ENCODE results near the gene BICDL1.
A peak's percentile ranks its signal among the peaks of the same experiment; 100 is the strongest.

The BICDL1 gene

DNA sequence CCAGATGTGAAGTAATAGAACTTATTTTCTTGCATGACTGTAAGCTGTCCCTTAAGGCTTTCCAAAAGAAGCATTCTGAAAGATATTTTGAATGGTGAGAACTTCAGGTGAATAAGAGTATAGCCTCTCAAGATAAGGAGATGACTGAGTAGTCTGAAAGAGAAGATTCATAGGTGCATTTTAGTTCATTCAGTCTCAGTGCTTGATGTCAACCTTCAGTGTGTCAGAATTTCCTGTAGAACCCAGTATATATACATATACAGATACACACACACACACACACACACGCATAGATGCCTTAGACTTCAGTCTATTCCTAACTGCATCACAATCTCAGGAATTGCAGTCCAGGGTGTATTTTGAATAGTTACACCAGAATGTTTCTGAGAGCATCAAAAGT, 7.4 kb downstream of the BICDL1 start:
- Mint-ChIP-seq H3K4me3 (no peak overlapping the region), H3K4me1 (no peaks in the 10 kb centered on the region), H3K27me3 (ENCODE audit: low read depth, poor library complexity) (peaks cover 30% of the 10 kb centered on the region), H3K27ac (no peak overlapping the region), H3K9me3 (no peaks in the 10 kb centered on the region), H3K36me3 (ENCODE audit: low read depth) (no peaks in the 10 kb centered on the region)
- DNase-seq, result no peak
- TF ChIP-seq, protein P1, sequence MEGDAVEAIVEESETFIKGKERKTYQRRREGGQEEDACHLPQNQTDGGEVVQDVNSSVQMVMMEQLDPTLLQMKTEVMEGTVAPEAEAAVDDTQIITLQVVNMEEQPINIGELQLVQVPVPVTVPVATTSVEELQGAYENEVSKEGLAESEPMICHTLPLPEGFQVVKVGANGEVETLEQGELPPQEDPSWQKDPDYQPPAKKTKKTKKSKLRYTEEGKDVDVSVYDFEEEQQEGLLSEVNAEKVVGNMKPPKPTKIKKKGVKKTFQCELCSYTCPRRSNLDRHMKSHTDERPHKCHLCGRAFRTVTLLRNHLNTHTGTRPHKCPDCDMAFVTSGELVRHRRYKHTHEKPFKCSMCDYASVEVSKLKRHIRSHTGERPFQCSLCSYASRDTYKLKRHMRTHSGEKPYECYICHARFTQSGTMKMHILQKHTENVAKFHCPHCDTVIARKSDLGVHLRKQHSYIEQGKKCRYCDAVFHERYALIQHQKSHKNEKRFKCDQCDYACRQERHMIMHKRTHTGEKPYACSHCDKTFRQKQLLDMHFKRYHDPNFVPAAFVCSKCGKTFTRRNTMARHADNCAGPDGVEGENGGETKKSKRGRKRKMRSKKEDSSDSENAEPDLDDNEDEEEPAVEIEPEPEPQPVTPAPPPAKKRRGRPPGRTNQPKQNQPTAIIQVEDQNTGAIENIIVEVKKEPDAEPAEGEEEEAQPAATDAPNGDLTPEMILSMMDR (IDR thresholded peaks at IDR 0.05), result no peak

DNA sequence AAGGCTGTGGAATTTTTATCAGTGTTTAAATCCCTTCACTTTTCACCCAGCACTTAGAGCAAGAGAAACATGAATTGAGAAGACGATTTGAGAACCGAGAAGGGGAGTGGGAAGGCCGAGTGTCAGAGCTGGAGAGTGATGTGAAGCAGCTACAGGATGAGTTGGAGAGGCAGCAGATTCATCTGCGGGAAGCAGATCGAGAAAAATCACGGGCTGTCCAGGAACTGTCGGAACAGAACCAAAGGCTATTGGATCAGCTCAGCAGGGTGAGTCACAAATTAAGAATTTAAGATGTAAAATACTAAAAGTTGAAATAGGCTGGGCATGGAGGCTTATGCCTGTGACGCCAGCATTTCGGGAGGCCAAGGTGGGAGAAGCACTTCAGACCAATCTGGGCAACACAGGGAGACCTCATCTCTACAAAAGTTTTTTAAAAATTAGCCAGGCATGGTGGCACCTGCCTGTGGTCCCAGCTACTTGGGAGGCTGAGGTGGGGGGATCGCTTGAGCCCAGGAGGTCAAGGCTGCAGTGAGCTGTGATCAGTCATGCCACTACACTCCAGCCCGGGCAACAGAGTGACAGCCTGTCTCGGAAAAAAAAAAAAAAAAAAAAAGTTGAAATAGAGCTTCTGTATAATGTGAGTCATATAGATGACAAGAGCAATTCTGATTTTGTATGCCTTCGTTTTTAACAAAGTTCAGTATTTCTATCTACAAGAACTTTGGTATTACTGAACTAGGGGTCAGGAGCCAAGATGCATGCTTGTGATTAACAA, 9.6 kb downstream of the BICDL1 start:
- Mint-ChIP-seq H3K4me3 (no peak overlapping the region), H3K4me1 (no peaks in the 10 kb centered on the region), H3K36me3 (ENCODE audit: low read depth) (no peaks in the 10 kb centered on the region), H3K27me3 (ENCODE audit: low read depth, poor library complexity) (peaks cover 11% of the 10 kb centered on the region), H3K9me3 (no peaks in the 10 kb centered on the region), H3K27ac (peak overlapping the region; percentile 7)
- TF ChIP-seq, protein P1 (IDR thresholded peaks at IDR 0.05), result no peak
- no peak for DNase-seq

DNA sequence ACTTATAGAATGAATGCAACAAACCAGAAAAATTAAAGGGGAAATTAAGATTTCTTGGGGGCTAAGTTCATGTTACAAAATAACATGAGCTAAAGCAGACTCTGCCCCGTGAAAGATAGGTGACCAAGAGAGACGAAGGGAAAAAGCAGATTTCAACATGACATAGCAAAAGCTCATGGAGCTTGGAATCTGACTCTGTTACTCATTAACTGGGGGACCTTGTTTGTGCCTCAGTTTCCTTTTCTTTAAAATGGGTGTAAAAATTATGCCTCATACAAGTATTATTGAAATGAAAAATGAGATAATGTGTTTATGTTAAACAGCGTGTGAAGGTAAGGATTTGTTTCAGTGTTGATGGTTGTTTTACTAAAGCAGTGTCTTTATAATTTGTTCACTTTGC, 11.5 kb downstream of the BICDL1 start:
- Mint-ChIP-seq H3K27me3 (ENCODE audit: low read depth, poor library complexity) (peaks cover 7% of the 10 kb centered on the region), H3K9me3 (no peaks in the 10 kb centered on the region)
- TF ChIP-seq, protein P1 (IDR thresholded peaks at IDR 0.05), result no peak

DNA sequence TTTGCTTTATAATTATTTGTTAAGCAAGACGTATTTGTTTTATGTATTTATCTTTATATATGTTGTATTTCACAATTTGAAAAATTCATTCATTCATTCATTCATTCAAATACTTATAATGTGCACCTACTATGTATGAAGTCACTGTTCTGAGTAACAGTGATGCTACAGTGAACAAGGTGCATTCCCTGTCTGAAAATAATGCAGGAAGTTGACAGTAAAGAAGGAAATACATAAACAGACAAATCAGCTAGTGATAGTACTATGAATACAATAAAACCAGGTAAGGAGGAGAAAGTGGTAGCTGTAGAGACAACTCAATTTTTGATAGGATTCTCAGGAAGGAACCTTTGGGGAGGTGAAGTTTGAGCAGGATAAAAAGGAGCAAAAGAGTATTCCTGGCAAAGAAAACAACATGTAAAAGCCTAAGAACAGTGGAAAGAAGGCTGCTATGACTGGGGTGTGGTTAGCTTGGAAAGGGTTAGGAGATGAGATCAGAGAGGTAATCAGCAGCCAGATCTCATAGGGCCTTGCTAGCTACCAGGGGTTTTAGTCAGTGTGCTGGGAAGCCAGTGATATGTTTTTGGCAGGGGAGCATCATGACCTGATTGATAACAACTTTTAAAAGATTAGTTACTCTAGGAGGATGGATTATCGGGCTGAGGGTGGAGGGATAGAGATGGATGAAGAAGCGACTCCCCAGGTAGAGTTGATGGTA, 17.4 kb downstream of the BICDL1 start:
- no peaks in the 10 kb centered on the region for H3K4me1 Mint-ChIP-seq
- DNase-seq, result no peak
- TF ChIP-seq, protein P1 (IDR thresholded peaks at IDR 0.05), result no peak
- H3K27ac Mint-ChIP-seq, result no peak overlapping the region
- H3K27me3 Mint-ChIP-seq (ENCODE audit: low read depth, poor library complexity), result peaks cover 4% of the 10 kb centered on the region
- no peaks in the 10 kb centered on the region for H3K36me3 Mint-ChIP-seq (ENCODE audit: low read depth)
- no peak overlapping the region for H3K4me3 Mint-ChIP-seq
- H3K9me3 Mint-ChIP-seq, result no peaks in the 10 kb centered on the region

More for the DNA sequence above, 11.5 kb downstream of the BICDL1 start:
- no peak overlapping the region for H3K4me3 Mint-ChIP-seq
- DNase-seq, result no peak
- H3K36me3 Mint-ChIP-seq (ENCODE audit: low read depth), result no peaks in the 10 kb centered on the region
- no peaks in the 10 kb centered on the region for H3K4me1 Mint-ChIP-seq
- no peak overlapping the region for H3K27ac Mint-ChIP-seq

DNA sequence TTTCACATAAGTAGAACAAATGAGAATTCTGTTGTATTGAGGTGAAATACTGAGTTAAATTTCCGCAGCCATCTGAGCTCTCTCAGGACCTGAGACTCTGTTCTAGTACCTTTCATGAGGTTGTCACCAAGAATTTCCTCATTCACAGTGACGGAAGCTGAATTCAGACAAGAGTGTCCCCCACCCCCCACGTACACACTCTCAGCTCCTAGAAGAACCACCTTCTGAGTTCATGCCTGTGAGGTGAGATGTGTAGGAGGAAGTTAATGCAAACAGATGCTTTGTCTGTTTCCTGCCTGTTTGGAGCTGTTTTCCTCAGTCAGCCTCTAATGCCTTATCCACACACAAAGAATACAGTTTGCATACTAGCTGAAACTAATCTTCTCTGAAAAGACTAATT, 18.2 kb downstream of the BICDL1 start:
- Mint-ChIP-seq H3K4me1 (no peaks in the 10 kb centered on the region), H3K27ac (no peak overlapping the region), H3K4me3 (no peak overlapping the region), H3K9me3 (no peaks in the 10 kb centered on the region), H3K27me3 (ENCODE audit: low read depth, poor library complexity) (peaks cover 4% of the 10 kb centered on the region), H3K36me3 (ENCODE audit: low read depth) (no peaks in the 10 kb centered on the region)
- TF ChIP-seq, protein P1 (IDR thresholded peaks at IDR 0.05), result no peak
- DNase-seq, result no peak

All from nephron progenitor cell (in vitro differentiated cells).